ENCODE measurements around the gene PARD3.

PARD3 gene

DNA sequence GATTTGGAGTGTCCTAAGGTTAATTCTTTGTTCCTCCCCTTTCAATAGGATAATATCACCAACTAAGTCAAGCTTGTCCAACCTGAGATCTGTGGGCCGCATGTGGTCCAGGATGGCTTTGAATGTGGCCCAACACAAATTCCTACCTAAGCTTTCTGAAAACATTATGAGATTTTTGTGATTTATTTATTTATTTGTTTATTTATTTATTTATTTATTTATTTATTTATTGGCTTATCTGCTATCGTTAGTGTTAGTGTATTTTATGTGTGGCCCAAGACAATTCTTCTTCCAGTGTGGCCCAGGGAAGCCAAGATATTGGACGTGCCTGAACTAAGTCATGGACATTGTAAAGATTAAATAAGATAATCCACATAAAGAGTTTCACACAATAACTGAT is 446.0 kb downstream of the PARD3 start:
- Histone ChIP-seq H3K4me2 (ENCODE audit: low read length) (no peak overlapping the region), H3K9me2 (replicated peaks; ENCODE audit: control insufficient read depth, low read length) (no peaks in the 10 kb centered on the region), H3K36me3 (ENCODE audit: control insufficient read depth, low read length) (no peaks in the 10 kb centered on the region), H3K79me2 (ENCODE audit: control insufficient read depth, low read length) (no peaks in the 10 kb centered on the region), H3K9me3 (ENCODE audit: control insufficient read depth, insufficient read depth, low read length) (peaks cover 3% of the 10 kb centered on the region; the same call in 1 of the 2 replicates), H3K4me3 (ENCODE audit: low read length) (no peak overlapping the region), H3K27ac (ENCODE audit: low read depth, low read length) (no peak overlapping the region), H3F3A (ENCODE audit: control insufficient read depth, insufficient read depth) (no peaks in the 10 kb centered on the region), H3K4me1 (ENCODE audit: control insufficient read depth, low read length) (no peaks in the 10 kb centered on the region), H4K20me1 (ENCODE audit: control insufficient read depth, insufficient read depth, low read depth, low read length) (no peaks in the 10 kb centered on the region), H3K27me3 (ENCODE audit: control insufficient read depth, low read length) (no peaks in the 10 kb centered on the region)
- no peak for TF ChIP-seq EZH2phosphoT487 (IDR thresholded peaks at IDR 0.05; ENCODE audit: borderline replicate concordance, low read length)
- TF ChIP-seq, protein P1, sequence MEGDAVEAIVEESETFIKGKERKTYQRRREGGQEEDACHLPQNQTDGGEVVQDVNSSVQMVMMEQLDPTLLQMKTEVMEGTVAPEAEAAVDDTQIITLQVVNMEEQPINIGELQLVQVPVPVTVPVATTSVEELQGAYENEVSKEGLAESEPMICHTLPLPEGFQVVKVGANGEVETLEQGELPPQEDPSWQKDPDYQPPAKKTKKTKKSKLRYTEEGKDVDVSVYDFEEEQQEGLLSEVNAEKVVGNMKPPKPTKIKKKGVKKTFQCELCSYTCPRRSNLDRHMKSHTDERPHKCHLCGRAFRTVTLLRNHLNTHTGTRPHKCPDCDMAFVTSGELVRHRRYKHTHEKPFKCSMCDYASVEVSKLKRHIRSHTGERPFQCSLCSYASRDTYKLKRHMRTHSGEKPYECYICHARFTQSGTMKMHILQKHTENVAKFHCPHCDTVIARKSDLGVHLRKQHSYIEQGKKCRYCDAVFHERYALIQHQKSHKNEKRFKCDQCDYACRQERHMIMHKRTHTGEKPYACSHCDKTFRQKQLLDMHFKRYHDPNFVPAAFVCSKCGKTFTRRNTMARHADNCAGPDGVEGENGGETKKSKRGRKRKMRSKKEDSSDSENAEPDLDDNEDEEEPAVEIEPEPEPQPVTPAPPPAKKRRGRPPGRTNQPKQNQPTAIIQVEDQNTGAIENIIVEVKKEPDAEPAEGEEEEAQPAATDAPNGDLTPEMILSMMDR (IDR thresholded peaks at IDR 0.05; ENCODE audit: low read depth, low read length, poor library complexity, severe bottlenecking), result no peak

DNA sequence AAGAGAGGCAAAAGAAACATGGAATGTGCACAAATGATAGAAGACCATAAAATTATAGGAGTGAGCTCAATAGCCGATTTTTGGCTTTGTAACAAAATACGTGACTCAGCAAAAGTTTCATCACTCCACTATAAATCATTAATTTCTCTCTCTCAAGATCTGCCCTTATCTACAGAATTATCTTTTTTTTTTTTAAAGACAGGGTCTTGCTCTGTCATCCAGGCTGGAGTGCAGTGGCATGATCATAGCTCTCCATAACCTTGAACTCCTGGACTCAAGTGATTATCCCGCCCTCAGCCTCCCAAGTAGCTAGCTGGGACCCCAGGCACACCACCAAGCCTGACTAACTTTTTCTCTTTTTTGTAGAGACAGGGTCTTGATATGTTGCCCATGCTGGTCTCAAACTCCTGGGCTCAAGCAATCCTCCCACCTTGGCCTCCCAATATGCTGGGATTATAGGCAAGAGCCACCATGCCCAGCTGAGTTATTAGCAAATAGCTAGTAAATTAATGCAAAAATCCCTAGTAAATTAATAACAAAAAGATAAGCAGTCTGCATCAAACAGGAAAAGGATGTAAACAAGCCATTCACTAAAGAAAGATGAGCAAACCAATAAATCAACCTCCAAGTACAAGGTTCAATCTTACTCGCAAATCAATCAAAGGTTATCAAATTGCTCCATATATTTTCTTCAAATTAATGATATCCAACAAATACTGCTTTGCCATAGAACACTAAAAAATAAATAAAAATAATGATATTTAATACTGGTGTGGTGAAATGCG is 450.7 kb downstream of the PARD3 start:
- Histone ChIP-seq H3K9me2 (replicated peaks; ENCODE audit: control insufficient read depth, low read length) (no peaks in the 10 kb centered on the region), H3K27me3 (ENCODE audit: control insufficient read depth, low read length) (no peaks in the 10 kb centered on the region), H4K20me1 (ENCODE audit: control insufficient read depth, insufficient read depth, low read depth, low read length) (no peaks in the 10 kb centered on the region), H3F3A (ENCODE audit: control insufficient read depth, insufficient read depth) (no peaks in the 10 kb centered on the region), H3K36me3 (ENCODE audit: control insufficient read depth, low read length) (no peaks in the 10 kb centered on the region), H3K27ac (ENCODE audit: low read depth, low read length) (no peak overlapping the region), H3K4me1 (ENCODE audit: control insufficient read depth, low read length) (no peaks in the 10 kb centered on the region), H3K79me2 (ENCODE audit: control insufficient read depth, low read length) (no peaks in the 10 kb centered on the region), H3K9me3 (ENCODE audit: control insufficient read depth, insufficient read depth, low read length) (no peaks in the 10 kb centered on the region), H3K4me2 (ENCODE audit: low read length) (no peak overlapping the region), H3K4me3 (ENCODE audit: low read length) (no peak overlapping the region)
- no peak for TF ChIP-seq EZH2phosphoT487 (IDR thresholded peaks at IDR 0.05; ENCODE audit: borderline replicate concordance, low read length)
- TF ChIP-seq, protein P1 (IDR thresholded peaks at IDR 0.05; ENCODE audit: low read depth, low read length, poor library complexity, severe bottlenecking), result no peak

DNA sequence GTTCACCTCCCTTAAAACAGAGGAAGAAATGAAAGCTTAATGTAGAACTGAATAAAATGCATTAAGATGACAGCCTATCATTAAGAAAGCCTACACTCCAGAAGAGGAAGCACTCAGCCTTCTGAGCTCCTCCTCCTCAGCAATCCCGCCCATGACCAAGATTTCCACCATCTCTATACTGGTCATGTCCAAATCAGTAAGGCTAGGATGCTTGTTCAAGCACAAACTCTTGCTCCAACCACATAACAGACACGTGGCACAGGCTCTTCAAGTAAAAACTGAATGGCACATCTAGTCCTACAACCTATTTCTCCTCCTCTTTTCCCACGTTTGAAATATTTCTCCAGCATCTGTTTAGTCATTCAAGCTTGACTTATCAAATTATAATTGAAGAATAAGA is 454.1 kb downstream of the PARD3 start:
- Histone ChIP-seq H3K9me3 (ENCODE audit: control insufficient read depth, insufficient read depth, low read length) (no peaks in the 10 kb centered on the region), H3K4me2 (ENCODE audit: low read length) (no peak overlapping the region), H3K79me2 (ENCODE audit: control insufficient read depth, low read length) (no peaks in the 10 kb centered on the region), H3K27ac (ENCODE audit: low read depth, low read length) (no peak overlapping the region), H4K20me1 (ENCODE audit: control insufficient read depth, insufficient read depth, low read depth, low read length) (no peaks in the 10 kb centered on the region), H3K4me3 (ENCODE audit: low read length) (no peak overlapping the region), H3K36me3 (ENCODE audit: control insufficient read depth, low read length) (no peaks in the 10 kb centered on the region), H3K9me2 (replicated peaks; ENCODE audit: control insufficient read depth, low read length) (no peaks in the 10 kb centered on the region), H3K4me1 (ENCODE audit: control insufficient read depth, low read length) (no peaks in the 10 kb centered on the region), H3F3A (ENCODE audit: control insufficient read depth, insufficient read depth) (no peaks in the 10 kb centered on the region), H3K27me3 (ENCODE audit: control insufficient read depth, low read length) (no peaks in the 10 kb centered on the region)
- TF ChIP-seq, protein P1 (IDR thresholded peaks at IDR 0.05; ENCODE audit: low read depth, low read length, poor library complexity, severe bottlenecking), result no peak
- no peak for TF ChIP-seq EZH2phosphoT487 (IDR thresholded peaks at IDR 0.05; ENCODE audit: borderline replicate concordance, low read length)
